B cell (primary cell): ENCODE data around the gene CENPO. TPM values are rescaled to one million over a fixed set of nuclear protein-coding genes. Genes with fewer than 3 reads are reported as not detected.

Source experiments
- ATAC-seq: fragments of 200-7000 bp; cut with Tn5 transposase; one replicate; pipeline ENCODE4 v1.10.0; 2021; ENCODE audit warnings: low read depth, mild to moderate bottlenecking, moderate number of reproducible peaks, moderate library complexity
- CTCF ChIA-PET: fragments of 350-600 bp; sonication (Branson Sonifier 250); formaldehyde crosslinking; loops from one replicate; lab custom pipeline; 2021; ENCODE audit warnings: antibody characterized with exemption, inconsistent platforms; lab: Charles Lee
- POLR2A ChIA-PET: fragments of 350-600 bp; sonication (Branson Sonifier 250); formaldehyde crosslinking; loops from one replicate; lab custom pipeline; 2021; ENCODE audit warnings: antibody characterized with exemption; lab: Charles Lee
- DNase-seq: peaks from one replicate; pipeline ENCODE4 v3.0.0; 2013
- H2AFZ ChIP-seq: 2 replicates; pipeline ENCODE4 v1.6.1; 2012; ENCODE audit warnings: mild to moderate bottlenecking, low read depth, low read length; ENCODE audit not compliant: insufficient read depth, poor library complexity, severe bottlenecking
- H3K27ac ChIP-seq, 2 donors: 1 replicate in 1 of 2; 2 replicates in 1 of 2; pipeline ENCODE4 v1.5.1; 2012 to 2013; ENCODE audit warnings: low read length in 2 of 2, mild to moderate bottlenecking in 2 of 2, moderate library complexity in 1 of 2
- H3K27me3 ChIP-seq, 4 experiments: fragments of 200-600 bp in 1 of 4; sonication (generic) in 1 of 4; replicated peaks in 1 of 4; 1 replicate in 2 of 4; 2 replicates in 2 of 4; pipeline versions ENCODE4 v1.6.1 to v1.7.0; 2013 to 2016; ENCODE audit warnings: low read length in 3 of 4, mild to moderate bottlenecking in 2 of 4, mixed read lengths in 1 of 4, moderate library complexity in 1 of 4; ENCODE audit not compliant: insufficient read depth in 4 of 4, control insufficient read depth in 3 of 4; ENCODE audit errors: control extremely low read depth in 1 of 4
- H3K36me3 ChIP-seq, 2 experiments: replicated peaks in 1 of 2; 1 replicate in 1 of 2; 2 replicates in 1 of 2; pipeline versions ENCODE4 v1.6.1 to v1.7.1; 2013; ENCODE audit warnings: low read length in 1 of 2; ENCODE audit not compliant: insufficient read depth in 2 of 2, control insufficient read depth in 1 of 2; ENCODE audit errors: control extremely low read depth in 1 of 2, extremely low read depth in 1 of 2
- H3K4me1 ChIP-seq, 2 donors: fragments of 200-600 bp in 1 of 2; sonication (generic) in 1 of 2; 1 replicate in 1 of 2; 2 replicates in 1 of 2; pipeline versions ENCODE4 v1.5.1 to v1.6.1; 2013 to 2017; ENCODE audit warnings: low read length in 2 of 2; ENCODE audit not compliant: control insufficient read depth in 2 of 2, insufficient read depth in 2 of 2
- H3K4me2 ChIP-seq: replicated peaks from 2 replicates; pipeline ENCODE3; 2012; ENCODE audit warnings: mild to moderate bottlenecking, low read depth, low read length; ENCODE audit not compliant: poor library complexity, severe bottlenecking
- H3K4me3 ChIP-seq, 5 experiments: fragments of 200-600 bp in 1 of 5; sonication (generic) in 1 of 5; 1 replicate in 3 of 5; 2 replicates in 2 of 5; pipeline versions ENCODE4 v1.5.1 to v1.7.0; 2011 to 2016; ENCODE audit warnings: low read length in 4 of 5, mild to moderate bottlenecking in 4 of 5, low read depth in 2 of 5, control low read depth in 1 of 5, moderate library complexity in 1 of 5; ENCODE audit not compliant: insufficient read depth in 1 of 5; ENCODE audit errors: control extremely low read depth in 1 of 5, extremely low read depth in 1 of 5
- H3K79me2 ChIP-seq: fragments of 200-600 bp; sonication (generic); one replicate; pipeline ENCODE4 v1.6.0; 2016; ENCODE audit warnings: low read length; ENCODE audit not compliant: control insufficient read depth, insufficient read depth
- H3K9ac ChIP-seq: fragments of 200-600 bp; sonication (generic); 2 replicates; pipeline ENCODE4 v1.6.1; 2017; ENCODE audit warnings: mild to moderate bottlenecking, low read length, moderate library complexity
- H3K9me3 ChIP-seq, 3 donors: one replicate each; pipeline versions ENCODE4 v1.6.1 to v1.7.1; 2013; ENCODE audit warnings: low read length in 2 of 3; ENCODE audit not compliant: control insufficient read depth in 2 of 3, insufficient read depth in 1 of 3; ENCODE audit errors: control extremely low read depth in 1 of 3
- H4K20me1 ChIP-seq: 2 replicates; pipeline ENCODE4 v1.6.0; 2012; ENCODE audit warnings: mild to moderate bottlenecking, low read length; ENCODE audit not compliant: insufficient read depth, control insufficient read depth, poor library complexity, severe bottlenecking
- H3K27ac Mint-ChIP-seq: one replicate; pipeline ENCODE4 v1.8.0; 2021; ENCODE audit warnings: mixed read lengths
- H3K27me3 Mint-ChIP-seq: one replicate; pipeline ENCODE4 v1.8.0; 2021; ENCODE audit warnings: mixed read lengths
- H3K4me1 Mint-ChIP-seq: one replicate; pipeline ENCODE4 v1.8.0; 2021; ENCODE audit warnings: mixed read lengths
- H3K4me3 Mint-ChIP-seq: one replicate; pipeline ENCODE4 v1.8.0; 2021; ENCODE audit warnings: mixed read lengths
- H3K9me3 Mint-ChIP-seq: one replicate; pipeline ENCODE4 v1.8.0; 2022; ENCODE audit warnings: mixed read lengths; ENCODE audit not compliant: insufficient read depth
- EZH2 ChIP-seq: IDR thresholded peaks from 2 replicates; pipeline ENCODE4 v1.6.1; 2012; ENCODE audit warnings: borderline replicate concordance, low read depth, mild to moderate bottlenecking, moderate library complexity, low read length; ENCODE audit not compliant: insufficient read depth, poor library complexity, severe bottlenecking
- WGBS: methylation state at CpG from one replicate; pipeline ENCODE4 v1.1.5; 2013; ENCODE audit warnings: missing lambda C conversion rate; ENCODE audit not compliant: insufficient coverage; 5-methylcytosine and 5-hydroxymethylcytosine counted together
- intact Hi-C: fragments of 100-400 bp; cut with micrococcal nuclease; formaldehyde crosslinking; loops from one replicate; pipeline ENCODE4 v1.10.0; 2022
- polyA plus RNA-seq: library from polyadenylated mRNA; depleted of rRNA; stranded (reverse); fragments of >200 nt; gene quantifications from 2 replicates; pipeline ENCODE4 v1.2.3, GENCODE V29; 2012
- total RNA-seq, 2 donors: library from RNA; stranded (reverse); fragments of 120-200 nt in 1 of 2; gene quantifications; 1 replicate in 1 of 2; 2 replicates in 1 of 2; pipeline versions ENCODE4 v1.2.3 to v1.2.4, GENCODE V29; 2013 to 2022
- TF ChIP-seq, protein P1 (sequence below): fragments of 200-600 bp; IDR thresholded peaks from one replicate; pipeline ENCODE4 v1.8.0; 2022; ENCODE audit warnings: antibody characterized with exemption, mild to moderate bottlenecking

Gene CENPO
- total and polyA plus RNA-seq, 2 donors (not counting 1 experiment from before 2014, with no cell fraction given): 4.5 to 10.4 TPM

GRCh38 chr2:24779116-24779515 lies 14.1 kb upstream of the CENPO start:
- Mint-ChIP-seq H3K9me3 (no peaks in the 10 kb centered on the region), H3K27me3 (peaks cover 25% of the 10 kb centered on the region), H3K4me1 (peaks cover 2% of the 10 kb centered on the region), H3K4me3 (no peak overlapping the region), H3K27ac (no peak overlapping the region)
- no peak overlapping the region for H3K27ac ChIP-seq
- no peaks in the 10 kb centered on the region for H3K4me1 ChIP-seq
- H3K9ac ChIP-seq: no peak overlapping the region
- no peak overlapping the region for H3K4me2 ChIP-seq
- peaks cover 0 to 33% (median 25%) of the 10 kb centered on the region in 4 experiments for H3K27me3 ChIP-seq
- peaks cover 0 to 2% (median 0%) of the 10 kb centered on the region in 3 donors for H3K9me3 ChIP-seq
- ATAC-seq: no peak
- H2AFZ ChIP-seq: no peak overlapping the region
- H3K36me3 ChIP-seq: no peaks in the 10 kb centered on the region
- no peak overlapping the region for H3K4me3 ChIP-seq
- no peak for DNase-seq
- TF ChIP-seq, protein P1, sequence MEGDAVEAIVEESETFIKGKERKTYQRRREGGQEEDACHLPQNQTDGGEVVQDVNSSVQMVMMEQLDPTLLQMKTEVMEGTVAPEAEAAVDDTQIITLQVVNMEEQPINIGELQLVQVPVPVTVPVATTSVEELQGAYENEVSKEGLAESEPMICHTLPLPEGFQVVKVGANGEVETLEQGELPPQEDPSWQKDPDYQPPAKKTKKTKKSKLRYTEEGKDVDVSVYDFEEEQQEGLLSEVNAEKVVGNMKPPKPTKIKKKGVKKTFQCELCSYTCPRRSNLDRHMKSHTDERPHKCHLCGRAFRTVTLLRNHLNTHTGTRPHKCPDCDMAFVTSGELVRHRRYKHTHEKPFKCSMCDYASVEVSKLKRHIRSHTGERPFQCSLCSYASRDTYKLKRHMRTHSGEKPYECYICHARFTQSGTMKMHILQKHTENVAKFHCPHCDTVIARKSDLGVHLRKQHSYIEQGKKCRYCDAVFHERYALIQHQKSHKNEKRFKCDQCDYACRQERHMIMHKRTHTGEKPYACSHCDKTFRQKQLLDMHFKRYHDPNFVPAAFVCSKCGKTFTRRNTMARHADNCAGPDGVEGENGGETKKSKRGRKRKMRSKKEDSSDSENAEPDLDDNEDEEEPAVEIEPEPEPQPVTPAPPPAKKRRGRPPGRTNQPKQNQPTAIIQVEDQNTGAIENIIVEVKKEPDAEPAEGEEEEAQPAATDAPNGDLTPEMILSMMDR: no peak
- TF ChIP-seq EZH2: no peak
- CTCF ChIA-PET: no interaction called here
- WGBS: 49% methylated on average over 2 of the region's 2 CpGs
- no peaks in the 10 kb centered on the region for H4K20me1 ChIP-seq
- H3K79me2 ChIP-seq: peaks cover 3% of the 10 kb centered on the region
- intact Hi-C loops: no loop called here
- POLR2A ChIA-PET: no interaction called here

- Histone ChIP-seq H3K36me3 (no peaks in the 10 kb centered on the region), H3K4me1 (peaks cover 23 to 27% of the 10 kb centered on the region in 2 donors), H3K9me3 (peaks cover 0 to 10% (median 6%) of the 10 kb centered on the region in 3 donors), H3K27me3 (peaks cover 0 to 47% (median 25%) of the 10 kb centered on the region in 4 experiments), H3K9ac (no peak overlapping the region), H3K4me3 (no peak overlapping the region), H2AFZ (no peak overlapping the region), H3K4me2 (no peak overlapping the region), H4K20me1 (no peaks in the 10 kb centered on the region), H3K79me2 (peaks cover 3% of the 10 kb centered on the region), H3K27ac (no peak overlapping the region)
- ATAC-seq (no peak), DNase-seq (no peak)
- no peak overlapping the region for H3K4me3 Mint-ChIP-seq
- H3K9me3 Mint-ChIP-seq: no peaks in the 10 kb centered on the region
- no CpG with 5 or more reads among the region's 3 CpGs for WGBS
- TF ChIP-seq, protein P1: no peak
- TF ChIP-seq EZH2: no peak
- CTCF ChIA-PET: interaction anchor here (1.0 kb wide), 1 partner anchor 9 kb away, joined by 4 read pairs; no protein-coding TSS in a partner anchor
- H3K4me1 Mint-ChIP-seq: peaks cover 25% of the 10 kb centered on the region
- POLR2A ChIA-PET: no interaction called here
- peaks cover 20% of the 10 kb centered on the region for H3K27me3 Mint-ChIP-seq
- intact Hi-C loops: loop anchor here (2.0 kb wide), 1 partner anchor 293 kb away; the partner anchor contains the start of gene NCOA1
- H3K27ac Mint-ChIP-seq: no peak overlapping the region
These were observed 9.6 kb upstream of the CENPO start for GRCh38 chr2:24783641-24784040.
